Measurements from ENCODE around the gene PDGFC. TPM values are rescaled to one million over a fixed set of nuclear protein-coding genes. Genes with fewer than 3 reads are reported as not detected.

Gene PDGFC
- total RNA-seq, 2 donors from 2014 or later = 3.9 to 8.3 TPM

DNA sequence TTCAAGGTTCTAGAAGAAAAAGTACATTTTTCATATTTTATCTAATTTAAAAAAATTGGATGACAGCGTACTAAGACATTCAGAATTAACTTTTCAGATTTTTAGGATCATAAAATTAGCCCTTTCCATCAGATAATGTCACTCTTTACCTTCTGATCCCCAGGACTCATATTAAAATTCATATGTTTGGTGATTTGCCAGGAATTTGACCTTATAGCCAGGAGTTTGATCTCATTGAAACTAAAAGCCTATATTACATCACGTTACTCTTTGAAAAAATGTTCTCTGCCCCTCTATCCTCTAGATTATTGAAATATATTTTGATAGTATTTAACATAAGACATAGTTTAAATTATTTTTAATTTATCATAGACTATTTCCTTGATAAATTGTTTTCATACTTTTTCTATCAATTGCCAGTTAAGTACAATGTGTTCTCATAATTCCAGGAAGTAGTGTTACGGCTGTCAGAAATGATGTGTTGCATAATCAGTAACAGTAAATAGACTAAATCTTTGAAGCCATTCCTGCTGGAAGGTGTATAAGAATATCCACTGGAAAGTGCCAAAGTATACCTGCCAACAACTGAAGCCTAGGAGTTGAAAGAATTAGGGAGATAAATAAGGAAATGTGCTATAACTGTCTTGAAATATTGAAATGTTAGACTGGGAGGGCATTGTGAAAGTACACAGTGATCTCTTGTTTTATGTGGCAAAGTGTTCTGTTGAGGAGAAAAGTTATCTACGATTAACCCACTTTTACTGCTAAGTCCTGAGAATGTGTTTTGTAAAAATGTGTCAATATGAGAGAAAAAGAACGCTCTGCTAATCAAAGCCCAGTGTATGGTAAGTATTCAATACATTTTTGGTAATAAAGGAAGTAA is 32.9 kb upstream of the PDGFC start:
- Histone ChIP-seq H3K9me3 (no peaks in the 10 kb centered on the region), H3K36me3 (no peaks in the 10 kb centered on the region), H3K4me1 (no peaks in the 10 kb centered on the region), H3K9ac (ENCODE audit: low read depth in 2 of 2, low read length in 2 of 2) (no peak overlapping the region), H3K27ac (no peak overlapping the region), H3K27me3 (no peaks in the 10 kb centered on the region), H3K4me3 (no peak overlapping the region)
- TF ChIP-seq, protein P1, sequence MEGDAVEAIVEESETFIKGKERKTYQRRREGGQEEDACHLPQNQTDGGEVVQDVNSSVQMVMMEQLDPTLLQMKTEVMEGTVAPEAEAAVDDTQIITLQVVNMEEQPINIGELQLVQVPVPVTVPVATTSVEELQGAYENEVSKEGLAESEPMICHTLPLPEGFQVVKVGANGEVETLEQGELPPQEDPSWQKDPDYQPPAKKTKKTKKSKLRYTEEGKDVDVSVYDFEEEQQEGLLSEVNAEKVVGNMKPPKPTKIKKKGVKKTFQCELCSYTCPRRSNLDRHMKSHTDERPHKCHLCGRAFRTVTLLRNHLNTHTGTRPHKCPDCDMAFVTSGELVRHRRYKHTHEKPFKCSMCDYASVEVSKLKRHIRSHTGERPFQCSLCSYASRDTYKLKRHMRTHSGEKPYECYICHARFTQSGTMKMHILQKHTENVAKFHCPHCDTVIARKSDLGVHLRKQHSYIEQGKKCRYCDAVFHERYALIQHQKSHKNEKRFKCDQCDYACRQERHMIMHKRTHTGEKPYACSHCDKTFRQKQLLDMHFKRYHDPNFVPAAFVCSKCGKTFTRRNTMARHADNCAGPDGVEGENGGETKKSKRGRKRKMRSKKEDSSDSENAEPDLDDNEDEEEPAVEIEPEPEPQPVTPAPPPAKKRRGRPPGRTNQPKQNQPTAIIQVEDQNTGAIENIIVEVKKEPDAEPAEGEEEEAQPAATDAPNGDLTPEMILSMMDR (IDR thresholded peaks at IDR 0.05) = no peak
- intact Hi-C loops (cut with DNase I) = no loop called here
- DNase-seq = no peak

DNA sequence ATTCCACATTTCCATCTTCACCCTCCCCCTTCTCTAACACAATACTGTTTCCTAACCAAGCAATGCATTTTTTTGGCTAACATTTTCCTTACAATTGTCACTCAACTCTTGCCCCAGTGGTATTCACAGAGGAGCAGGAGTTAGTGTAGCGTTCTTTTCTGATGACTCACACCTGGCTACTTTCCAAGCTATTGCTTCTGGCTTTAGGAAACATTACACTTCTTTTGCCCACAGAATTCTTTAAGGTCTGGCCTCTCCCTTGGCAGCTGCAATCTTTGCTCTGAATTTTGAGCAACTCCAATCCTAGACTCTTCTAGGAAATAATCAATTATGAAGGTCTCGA is 27.5 kb upstream of the PDGFC start:
- no peak overlapping the region for H3K4me3 ChIP-seq
- H3K27me3 ChIP-seq = no peaks in the 10 kb centered on the region
- DNase-seq = peak; percentile 36
- no peak overlapping the region for H3K27ac ChIP-seq
- no peaks in the 10 kb centered on the region for H3K4me1 ChIP-seq
- intact Hi-C loops (cut with DNase I) = no loop called here
- H3K36me3 ChIP-seq = no peaks in the 10 kb centered on the region
- TF ChIP-seq, protein P1 (IDR thresholded peaks at IDR 0.05) = no peak
- no peaks in the 10 kb centered on the region for H3K9me3 ChIP-seq
- no peak overlapping the region for H3K9ac ChIP-seq (ENCODE audit: low read depth in 2 of 2, low read length in 2 of 2)

DNA sequence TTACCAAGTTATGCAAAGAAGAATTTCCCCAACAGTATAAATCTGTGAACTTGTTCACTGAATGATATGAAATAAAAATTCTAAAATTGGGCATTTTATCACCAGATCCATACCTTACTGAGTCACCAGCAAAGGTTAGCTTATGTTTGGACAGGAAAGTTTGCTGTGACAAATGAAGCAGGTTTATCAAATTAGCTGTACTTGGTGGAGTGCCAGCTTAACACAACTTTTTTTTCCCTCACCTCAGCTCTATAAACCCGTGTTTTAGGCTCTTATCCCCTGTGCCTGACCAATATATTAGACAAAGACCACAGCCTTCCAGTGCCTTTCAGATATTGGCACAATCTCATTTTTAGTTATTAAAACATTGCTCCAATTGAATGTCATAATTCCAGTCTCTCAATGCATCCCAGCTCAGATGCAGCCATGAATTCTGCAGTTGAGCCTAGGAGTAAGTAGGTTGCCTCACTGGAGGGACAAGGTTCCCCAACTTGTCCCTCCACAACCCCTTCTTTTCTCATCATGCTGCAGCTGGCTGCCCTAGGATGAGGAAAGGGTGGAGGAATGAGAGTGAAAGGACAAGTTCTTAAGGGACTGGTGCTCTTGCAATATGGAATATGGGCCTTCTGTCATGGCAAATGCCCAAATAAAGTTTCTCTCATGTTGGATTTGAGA is 27.0 kb upstream of the PDGFC start:
- TF ChIP-seq, protein P1 (IDR thresholded peaks at IDR 0.05) = no peak
- Histone ChIP-seq H3K4me3 (no peak overlapping the region), H3K36me3 (no peaks in the 10 kb centered on the region), H3K9me3 (no peaks in the 10 kb centered on the region), H3K9ac (ENCODE audit: low read depth in 2 of 2, low read length in 2 of 2) (no peak overlapping the region), H3K27me3 (no peaks in the 10 kb centered on the region), H3K4me1 (no peaks in the 10 kb centered on the region), H3K27ac (no peak overlapping the region)
- no peak for DNase-seq
- intact Hi-C loops (cut with DNase I) = no loop called here

DNA sequence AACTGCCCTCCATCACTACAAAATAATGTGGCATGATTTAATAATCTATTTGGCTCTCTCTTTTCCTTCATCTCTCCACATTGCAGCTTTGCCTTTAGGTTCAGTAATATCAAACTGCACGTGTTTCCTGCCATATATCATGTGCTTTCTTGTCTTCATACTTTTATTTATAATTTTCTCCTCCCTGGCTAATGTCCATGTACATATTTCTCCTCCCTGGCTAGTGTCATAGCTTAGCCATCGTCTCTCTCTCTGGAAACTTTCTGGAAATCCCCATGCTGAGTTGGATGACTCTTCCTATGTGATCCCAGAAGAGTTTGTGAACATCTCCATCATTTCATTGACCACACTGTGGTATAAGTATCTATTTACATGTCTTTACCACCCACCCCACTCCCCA is 21.3 kb upstream of the PDGFC start:
- H3K9me3 ChIP-seq = no peaks in the 10 kb centered on the region
- H3K36me3 ChIP-seq = no peaks in the 10 kb centered on the region
- no peaks in the 10 kb centered on the region for H3K27me3 ChIP-seq
- DNase-seq = no peak
- TF ChIP-seq, protein P1 (IDR thresholded peaks at IDR 0.05) = no peak
- H3K9ac ChIP-seq (ENCODE audit: low read depth in 2 of 2, low read length in 2 of 2) = no peak overlapping the region
- no peaks in the 10 kb centered on the region for H3K4me1 ChIP-seq
- intact Hi-C loops (cut with DNase I) = no loop called here
- H3K27ac ChIP-seq = no peak overlapping the region
- no peak overlapping the region for H3K4me3 ChIP-seq

DNA sequence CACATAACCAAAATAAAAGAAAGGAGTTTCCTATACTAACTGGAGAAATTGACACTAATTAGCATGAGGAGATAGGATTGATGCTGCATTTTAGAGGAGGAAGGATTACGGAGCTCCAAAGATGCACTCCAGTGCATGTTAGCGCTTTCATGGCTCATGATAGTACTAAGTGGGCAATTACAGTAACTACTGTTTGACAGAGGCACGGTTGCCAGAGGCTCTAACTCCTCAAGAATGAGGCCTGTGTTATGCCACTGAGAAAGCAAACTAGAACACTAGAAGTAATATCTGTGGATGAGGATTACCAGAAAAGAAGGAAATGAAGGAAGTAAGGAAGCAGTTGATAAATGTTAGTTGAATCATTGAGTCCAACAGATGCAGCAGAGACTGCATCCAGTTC is 19.6 kb upstream of the PDGFC start:
- Histone ChIP-seq H3K9me3 (no peaks in the 10 kb centered on the region), H3K9ac (ENCODE audit: low read depth in 2 of 2, low read length in 2 of 2) (no peak overlapping the region), H3K27ac (no peak overlapping the region), H3K36me3 (no peaks in the 10 kb centered on the region), H3K27me3 (no peaks in the 10 kb centered on the region), H3K4me3 (no peak overlapping the region), H3K4me1 (no peaks in the 10 kb centered on the region)
- intact Hi-C loops (cut with DNase I) = no loop called here
- no peak for DNase-seq
- TF ChIP-seq, protein P1 (IDR thresholded peaks at IDR 0.05) = no peak

Data from colonic mucosa (tissue), 4 donors.